ENCODE measurements around the gene PRM3.

Gene PRM3

DNA sequence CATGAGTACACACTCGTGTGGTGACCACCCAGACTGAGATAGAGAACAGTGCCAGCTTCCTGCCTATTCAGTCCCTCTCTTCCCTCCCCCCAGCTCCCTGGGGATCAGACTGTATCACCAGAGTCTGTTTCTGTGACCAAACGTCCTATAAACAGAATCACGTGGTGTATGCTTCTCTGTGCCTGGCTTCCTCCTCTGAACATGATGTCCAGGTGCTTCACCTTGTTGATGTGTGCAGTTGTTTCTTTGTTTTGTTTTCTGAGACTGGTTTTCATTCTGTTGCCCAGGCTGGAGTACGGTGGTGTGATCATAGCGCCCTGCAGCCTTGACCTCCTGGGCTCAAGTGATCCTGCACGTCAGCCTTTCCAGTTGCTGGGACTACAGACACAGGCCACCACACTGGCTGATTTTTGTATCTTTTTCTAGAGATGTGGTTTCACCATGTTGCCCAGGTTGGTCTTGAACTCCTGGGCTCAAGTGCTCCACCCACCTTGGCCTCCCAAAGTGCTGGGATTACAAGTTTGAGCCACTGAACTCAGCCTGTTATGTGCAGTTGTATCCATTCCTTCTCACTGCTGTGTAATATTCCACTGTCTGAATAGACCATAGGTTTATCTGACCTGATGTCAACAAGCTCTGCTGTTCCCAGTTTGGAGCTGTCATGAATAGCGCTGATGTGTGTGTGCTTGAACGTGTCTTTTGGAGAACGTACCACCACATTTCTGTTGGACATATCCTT lies 36.6 kb upstream of the PRM3 start:
- no peak for TF ChIP-seq CTCF (IDR thresholded peaks at IDR 0.05; ENCODE audit: low read depth, low read length)
- H3K4me3 ChIP-seq (ENCODE audit: low read depth, low read length) = no peak overlapping the region

GRCh38 chr16:11308493-11309283 lies 35.3 kb upstream of the PRM3 start:
- no peak overlapping the region for H3K4me3 ChIP-seq (ENCODE audit: low read depth, low read length)
- no peak for TF ChIP-seq CTCF (IDR thresholded peaks at IDR 0.05; ENCODE audit: low read depth, low read length)

DNA sequence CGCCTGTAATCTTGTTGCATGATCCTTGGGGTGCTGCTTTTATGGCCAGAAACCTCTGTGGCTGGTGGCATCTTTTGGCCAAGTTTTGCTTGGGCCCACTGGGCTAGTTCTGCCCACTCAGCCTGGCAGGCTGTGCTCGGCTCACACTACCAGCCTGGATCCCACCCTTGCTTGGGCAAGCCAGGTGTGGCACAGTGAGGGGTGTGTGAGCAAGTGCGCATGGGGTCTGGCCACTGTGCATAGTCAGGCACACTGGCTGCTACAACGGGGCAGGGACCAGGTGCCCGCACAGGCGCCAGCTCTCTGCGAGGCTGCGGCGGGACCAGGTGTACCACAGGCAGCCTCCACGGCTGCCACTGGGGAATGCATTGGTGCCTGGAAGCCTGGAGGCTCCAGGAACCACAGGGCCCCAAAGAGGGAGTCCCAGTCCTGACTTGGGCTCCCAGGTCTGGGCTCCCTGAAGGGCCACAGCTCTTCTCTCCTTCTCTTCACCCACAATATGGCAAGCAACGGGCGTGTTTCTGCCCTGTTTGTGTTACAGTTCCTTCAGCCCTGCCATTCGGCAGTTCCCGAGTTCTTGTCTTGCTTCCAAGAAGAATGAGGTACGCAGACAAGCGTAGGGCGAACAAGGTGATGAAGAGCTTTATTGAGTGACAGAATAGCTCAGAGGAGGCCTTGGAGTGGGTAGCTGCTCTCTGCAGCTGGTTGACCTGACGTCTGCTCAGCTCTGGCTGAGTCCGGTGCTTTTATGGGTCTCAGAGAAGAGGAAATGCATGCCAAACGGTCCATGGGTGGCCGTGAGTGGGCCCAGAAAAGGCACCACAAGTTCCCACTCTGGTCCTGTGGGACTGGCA lies 34.4 kb upstream of the PRM3 start:
- no peak for TF ChIP-seq CTCF (IDR thresholded peaks at IDR 0.05; ENCODE audit: low read depth, low read length)

DNA sequence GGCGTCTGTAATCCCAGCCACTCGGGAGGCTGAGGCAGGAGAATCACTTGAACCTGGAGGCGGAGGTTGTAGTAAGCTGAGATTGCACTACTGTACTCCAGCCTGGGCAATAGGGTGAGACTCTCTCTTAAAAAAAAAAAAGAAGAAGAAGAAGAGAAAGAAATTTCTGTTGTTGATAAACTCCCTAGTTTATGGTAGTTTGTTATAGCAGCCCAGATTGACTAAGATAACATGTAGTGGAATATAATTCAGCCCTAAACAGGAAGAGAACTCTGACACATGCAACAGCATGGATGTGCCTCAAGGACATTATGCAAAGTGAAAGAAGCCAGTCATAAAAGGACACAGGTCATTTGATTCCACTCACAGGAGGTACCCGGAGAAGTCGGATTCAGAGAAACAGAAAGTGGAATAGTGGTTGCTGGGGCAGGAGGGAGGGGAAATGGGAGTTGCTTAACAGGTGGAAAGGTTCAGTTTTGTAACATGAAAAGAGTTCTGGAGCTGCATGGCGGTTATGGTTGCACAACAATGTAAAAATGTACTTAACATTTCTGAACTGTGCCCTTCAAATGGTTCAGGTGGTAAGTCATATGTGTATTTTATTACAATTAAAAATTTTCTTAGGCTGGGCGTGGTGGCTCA lies 33.7 kb upstream of the PRM3 start:
- H3K4me3 ChIP-seq (ENCODE audit: low read depth, low read length) = no peak overlapping the region

More for the DNA sequence above, 34.4 kb upstream of the PRM3 start:
- no peak overlapping the region for H3K4me3 ChIP-seq (ENCODE audit: low read depth, low read length)

DNA sequence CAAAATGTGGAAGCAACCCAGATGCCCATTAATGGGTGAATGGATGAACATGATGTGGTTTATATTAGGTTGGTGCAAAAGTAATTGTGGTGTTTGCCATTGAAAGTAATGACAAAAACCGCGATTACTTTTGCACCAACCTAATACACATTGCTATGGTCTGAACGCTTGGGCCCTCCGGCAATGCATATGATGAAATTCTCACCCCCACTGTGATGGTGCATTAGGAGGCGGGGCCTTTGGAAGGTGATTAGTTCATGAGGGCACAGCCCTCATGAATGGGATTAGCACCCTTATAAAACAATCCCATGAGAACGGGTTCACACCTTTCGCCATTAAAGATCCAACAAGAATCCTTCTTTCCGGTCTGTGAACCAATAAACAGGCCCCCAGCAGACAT lies 33.0 kb upstream of the PRM3 start:
- TF ChIP-seq CTCF (IDR thresholded peaks at IDR 0.05; ENCODE audit: low read depth, low read length) = no peak
- H3K4me3 ChIP-seq (ENCODE audit: low read depth, low read length) = no peak overlapping the region

More for the DNA sequence above, 33.7 kb upstream of the PRM3 start:
- no peak for TF ChIP-seq CTCF (IDR thresholded peaks at IDR 0.05; ENCODE audit: low read depth, low read length)

DNA sequence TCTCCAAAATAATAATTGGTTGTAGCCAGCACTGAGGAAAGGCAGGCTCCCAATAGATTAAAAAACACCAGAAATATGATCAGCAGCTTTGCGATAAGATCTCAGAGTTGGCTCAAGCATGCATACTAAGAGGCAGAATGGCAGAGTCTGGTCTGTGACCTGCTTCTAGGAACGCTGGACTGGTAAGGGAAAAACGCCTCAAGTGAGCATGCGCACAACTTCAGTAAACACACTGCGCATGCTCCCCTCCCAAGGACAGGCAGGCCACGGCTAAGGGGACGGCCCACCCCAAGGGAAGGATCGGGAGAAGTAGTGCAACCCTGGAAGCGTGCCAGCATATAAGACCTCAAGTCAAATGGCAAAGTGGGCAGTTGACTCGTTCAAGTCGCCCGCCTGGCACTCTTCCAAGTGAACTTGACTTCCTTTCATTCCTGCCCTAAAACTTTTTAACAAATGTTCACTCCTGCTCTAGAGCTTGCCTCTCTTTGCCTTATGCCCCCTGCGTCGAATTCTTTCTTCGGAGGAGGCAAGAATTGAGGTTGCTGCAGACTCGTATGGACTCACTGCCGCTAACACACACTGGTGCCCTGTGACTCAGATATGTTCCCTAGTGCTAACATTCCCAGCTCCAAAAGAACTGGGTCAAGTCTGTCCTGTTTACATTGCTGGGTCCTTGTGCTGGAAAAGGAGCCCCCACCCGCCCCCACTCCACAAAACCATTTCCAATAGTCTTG lies 30.1 kb upstream of the PRM3 start:
- no peak for TF ChIP-seq CTCF (IDR thresholded peaks at IDR 0.05; ENCODE audit: low read depth, low read length)
- no peak overlapping the region for H3K4me3 ChIP-seq (ENCODE audit: low read depth, low read length)
